ENCODE results near the gene ATP6V0E1.
"Not testable (repeated sequence)": the region's sequence is repeated elsewhere in the genome, so short reads cannot be mapped to it uniquely, and the experiment has no call there.

The ATP6V0E1 gene

GRCh38 chr5:173016598-173017046 is 33.1 kb downstream of the ATP6V0E1 start:
- peak; percentile 82 to 85 for DNase-seq (ENCODE audit: low read depth in 2 of 2)
- TF ChIP-seq CTCF (IDR thresholded peaks at IDR 0.05; ENCODE audit: low read depth, low read length) = no peak

GRCh38 chr5:173017087-173017486 is 33.5 kb downstream of the ATP6V0E1 start:
- not testable (repeated sequence) for H3K4me3 ChIP-seq (replicated peaks in 1 of 2; ENCODE audit: low read depth in 2 of 2, low read length in 2 of 2); DNase-seq (ENCODE audit: low read depth in 2 of 2)

More at GRCh38 chr5:173016598-173017046, 33.1 kb downstream of the ATP6V0E1 start:
- H3K4me3 ChIP-seq (replicated peaks in 1 of 2; ENCODE audit: low read depth in 2 of 2, low read length in 2 of 2) = no peak overlapping the region

GRCh38 chr5:173018358-173018757 is 34.8 kb downstream of the ATP6V0E1 start:
- no peak for DNase-seq (ENCODE audit: low read depth in 2 of 2)
- TF ChIP-seq CTCF (IDR thresholded peaks at IDR 0.05; ENCODE audit: low read depth, low read length) = no peak
- no peak overlapping the region for H3K4me3 ChIP-seq (replicated peaks in 1 of 2; ENCODE audit: low read depth in 2 of 2, low read length in 2 of 2)

- no peak for DNase-seq (ENCODE audit: low read depth in 2 of 2)
- TF ChIP-seq CTCF (IDR thresholded peaks at IDR 0.05; ENCODE audit: low read depth, low read length) = no peak
Measured at GRCh38 chr5:173020154-173020581, 36.6 kb downstream of the ATP6V0E1 start.

GRCh38 chr5:173020643-173021042 is 37.1 kb downstream of the ATP6V0E1 start:
- no peak for DNase-seq (ENCODE audit: low read depth in 2 of 2)
- TF ChIP-seq CTCF (IDR thresholded peaks at IDR 0.05; ENCODE audit: low read depth, low read length) = no peak
- no peak overlapping the region for H3K4me3 ChIP-seq (replicated peaks in 1 of 2; ENCODE audit: low read depth in 2 of 2, low read length in 2 of 2)

More at GRCh38 chr5:173020154-173020581, 36.6 kb downstream of the ATP6V0E1 start:
- no peak overlapping the region for H3K4me3 ChIP-seq (replicated peaks in 1 of 2; ENCODE audit: low read depth in 2 of 2, low read length in 2 of 2)

GRCh38 chr5:173025651-173026050 is 42.1 kb downstream of the ATP6V0E1 start:
- H3K4me3 ChIP-seq (replicated peaks in 1 of 2; ENCODE audit: low read depth in 2 of 2, low read length in 2 of 2) = no peak overlapping the region
- DNase-seq (ENCODE audit: low read depth in 2 of 2) = peak in 1 of 2 donors; percentile 26
- TF ChIP-seq CTCF (IDR thresholded peaks at IDR 0.05; ENCODE audit: low read depth, low read length) = no peak

GRCh38 chr5:173027905-173028304 is 44.3 kb downstream of the ATP6V0E1 start:
- no peak for DNase-seq (ENCODE audit: low read depth in 2 of 2)

More at GRCh38 chr5:173027905-173028304, 44.3 kb downstream of the ATP6V0E1 start:
- no peak for TF ChIP-seq CTCF (IDR thresholded peaks at IDR 0.05; ENCODE audit: low read depth, low read length)
- no peak overlapping the region for H3K4me3 ChIP-seq (replicated peaks in 1 of 2; ENCODE audit: low read depth in 2 of 2, low read length in 2 of 2)

Data from cardiac fibroblast (primary cell).